Measurements from ENCODE around the gene ARSG.

Gene ARSG

DNA sequence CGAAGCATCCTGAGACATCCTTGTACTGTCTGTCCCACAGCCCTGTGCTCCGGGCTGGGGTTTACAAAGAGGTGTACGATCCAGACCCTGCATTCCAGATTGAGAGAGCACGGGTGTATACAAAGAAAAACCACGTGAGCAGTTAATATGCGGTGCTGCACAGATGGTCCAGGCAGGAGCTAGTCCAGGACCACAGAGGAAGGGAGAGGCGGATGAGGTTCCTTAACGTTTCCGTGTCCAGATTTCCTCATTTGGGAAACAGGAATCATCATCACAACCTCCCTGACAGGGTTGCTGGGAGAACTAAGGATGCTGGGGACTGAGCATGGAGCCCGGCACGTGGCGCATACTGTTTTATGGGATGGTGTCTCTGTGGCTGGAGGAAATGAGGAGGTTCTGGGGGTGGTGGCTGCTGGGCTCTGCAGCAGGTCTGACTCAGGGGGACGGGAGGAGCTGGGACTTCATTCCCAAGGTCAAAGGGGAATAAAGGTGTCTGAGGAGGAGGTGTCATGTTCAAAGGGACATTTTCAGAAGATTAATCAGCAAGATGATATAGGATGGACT, 139.8 kb downstream of the ARSG start:
- DNase-seq (ENCODE audit: low read depth) = no peak

- peak; percentile 20 for DNase-seq (ENCODE audit: low read depth)
Observed at GRCh38 chr17:68431661-68432071, 140.4 kb downstream of the ARSG start.

GRCh38 chr17:68432086-68432864, 141.0 kb downstream of the ARSG start:
- no peak for DNase-seq (ENCODE audit: low read depth)

GRCh38 chr17:68433211-68433610, 141.9 kb downstream of the ARSG start:
- DNase-seq (ENCODE audit: low read depth) = no peak

GRCh38 chr17:68433911-68434508, 142.7 kb downstream of the ARSG start:
- no peak for DNase-seq (ENCODE audit: low read depth)

- DNase-seq (ENCODE audit: low read depth) = no peak
Observed at GRCh38 chr17:68435361-68435760, 144.1 kb downstream of the ARSG start.

- DNase-seq (ENCODE audit: low read depth) = peak; percentile 68
Observed at GRCh38 chr17:68435876-68436842, 144.9 kb downstream of the ARSG start.

DNA sequence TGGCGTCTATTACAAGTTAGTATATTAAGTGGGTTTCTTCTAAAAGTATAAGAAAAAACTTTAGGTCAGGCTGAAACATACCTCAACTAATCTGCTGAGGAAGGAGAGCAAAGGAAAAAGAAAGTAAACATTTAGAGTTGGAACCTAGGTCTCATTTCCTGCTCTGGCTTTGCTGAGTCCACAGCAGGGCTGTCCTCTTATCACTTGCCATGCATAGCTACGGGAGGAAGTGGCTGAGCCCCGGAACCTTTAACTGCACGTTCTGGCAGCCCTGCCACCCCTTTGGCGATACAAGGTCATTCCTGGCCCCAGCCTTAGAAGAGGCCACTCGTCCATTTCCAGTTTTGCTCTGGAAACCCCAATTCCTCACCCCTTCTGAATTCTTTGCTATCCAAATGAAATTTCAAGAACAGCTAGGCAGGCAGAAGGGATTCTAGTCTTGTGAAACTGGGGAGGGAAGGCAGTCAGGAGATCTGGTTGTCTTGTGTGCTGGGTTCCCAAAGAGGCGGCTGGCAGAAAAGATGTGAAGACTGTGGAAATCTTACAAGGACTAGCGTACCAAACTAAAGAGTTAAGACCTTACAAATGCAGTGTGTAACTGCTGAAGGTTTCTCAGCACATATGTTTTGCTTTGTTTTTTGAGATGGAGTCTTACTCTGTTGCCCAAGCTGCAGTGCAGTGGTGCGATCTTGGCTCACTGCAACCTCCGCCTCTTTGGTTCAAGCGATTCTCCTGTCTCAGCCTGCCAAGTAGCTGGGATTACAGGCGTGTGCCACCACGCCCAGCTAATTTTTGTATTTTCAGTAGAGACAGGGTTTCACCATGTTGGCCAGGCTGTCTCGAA, 146.9 kb downstream of the ARSG start:
- no peak for DNase-seq (ENCODE audit: low read depth)

- DNase-seq (ENCODE audit: low read depth) = no peak
Observed at GRCh38 chr17:68439656-68440290, 148.5 kb downstream of the ARSG start.

GRCh38 chr17:68440526-68440925, 149.2 kb downstream of the ARSG start:
- no peak for DNase-seq (ENCODE audit: low read depth)

DNA sequence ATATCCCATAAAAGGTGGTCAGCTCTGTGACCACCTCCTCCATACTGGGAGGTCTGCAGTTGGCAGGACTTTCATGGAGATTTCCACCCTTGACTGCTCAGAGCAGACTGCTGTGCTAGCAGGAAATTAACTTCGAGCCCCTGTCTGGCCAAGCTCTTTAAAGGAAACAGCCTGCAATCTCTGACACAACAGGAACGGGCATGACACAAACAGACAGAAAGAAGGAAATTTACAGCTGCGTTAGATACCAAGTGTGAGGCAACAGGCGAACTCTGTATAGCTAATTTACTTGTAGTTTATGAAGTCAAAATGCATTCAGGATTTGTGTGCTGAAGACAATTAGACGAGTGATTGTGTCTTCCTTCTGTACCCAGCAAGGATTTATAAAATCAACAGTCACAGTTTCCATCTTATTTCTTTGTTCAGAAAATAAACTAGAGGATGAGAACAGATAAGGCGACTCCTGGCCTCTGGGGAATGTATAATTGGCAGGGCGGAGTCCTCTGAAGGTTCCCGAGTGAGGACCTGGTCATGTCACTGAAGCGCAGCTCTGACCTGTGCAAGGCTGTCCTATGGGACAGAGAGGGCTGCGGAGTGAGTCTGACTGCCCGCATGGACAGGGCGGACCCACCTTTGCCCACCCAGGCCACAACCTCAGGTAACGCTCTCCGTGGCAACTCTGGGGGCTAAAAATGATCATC, 149.9 kb downstream of the ARSG start:
- no peak for DNase-seq (ENCODE audit: low read depth)

- no peak for DNase-seq (ENCODE audit: low read depth)
Observed at GRCh38 chr17:68443972-68444464, 152.7 kb downstream of the ARSG start.

DNA sequence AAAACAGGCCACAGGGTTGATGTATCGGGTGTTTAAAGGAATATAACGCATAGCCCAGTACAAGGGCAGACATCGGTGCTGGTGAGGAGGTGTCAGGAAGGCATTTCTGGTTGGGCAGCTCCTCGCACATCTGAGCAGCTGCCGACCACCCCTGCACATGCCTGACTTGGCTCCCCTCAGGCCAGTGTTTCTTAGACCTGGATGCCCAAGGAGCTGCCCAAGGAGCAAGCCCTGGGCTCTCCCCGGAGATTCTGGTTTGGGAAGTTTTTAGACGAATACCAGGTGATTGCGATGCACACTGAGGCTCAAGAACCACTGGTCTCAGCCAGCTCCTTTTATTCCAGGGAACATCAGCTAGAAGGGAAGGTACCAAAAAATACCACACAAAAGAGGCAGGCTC, 154.4 kb downstream of the ARSG start:
- DNase-seq (ENCODE audit: low read depth) = no peak

GRCh38 chr17:68446626-68447041, 155.3 kb downstream of the ARSG start:
- no peak for DNase-seq (ENCODE audit: low read depth)

- no peak for DNase-seq (ENCODE audit: low read depth)
Observed at GRCh38 chr17:68449021-68449739, 157.9 kb downstream of the ARSG start.

GRCh38 chr17:68450391-68450790, 159.1 kb downstream of the ARSG start:
- no peak for DNase-seq (ENCODE audit: low read depth)

- no peak for DNase-seq (ENCODE audit: low read depth)
Observed at GRCh38 chr17:68450801-68451200, 159.5 kb downstream of the ARSG start.

GRCh38 chr17:68451670-68452354, 160.5 kb downstream of the ARSG start:
- DNase-seq (ENCODE audit: low read depth) = no peak

All from activated T-helper 1 cell treated with Interleukin-2 at 50 U/mL for 16 hours (primary cell).